Psoas muscle (tissue), 8 donors: ENCODE results near the gene APOBEC3F. TPM values are rescaled to one million over a fixed set of nuclear protein-coding genes. Genes with fewer than 3 reads are reported as not detected.
"Not testable (repeated sequence)": the region's sequence is repeated elsewhere in the genome, so short reads cannot be mapped to it uniquely, and the experiment has no call there.

Source experiments
- ATAC-seq, 4 donors: fragments of 200-7000 bp; cut with Tn5 transposase; one replicate each; pipeline ENCODE4 v1.9.1; 2020; ENCODE audit warnings: moderate library complexity in 3 of 4, mild to moderate bottlenecking in 2 of 4
- DNase-seq, 2 donors: peaks; one replicate each; pipeline ENCODE4 v3.0.0-alpha.2; 2020
- H3K27ac ChIP-seq: fragments of 200-600 bp; one replicate; pipeline ENCODE4 v1.8.0; 2022
- H3K27me3 ChIP-seq, 3 donors: fragments of 200-600 bp in 1 of 3; one replicate each; pipeline versions ENCODE4 v1.6.1 to v1.8.0; 2013 to 2022; ENCODE audit warnings: low read length in 2 of 3, mild to moderate bottlenecking in 2 of 3, moderate library complexity in 1 of 3; ENCODE audit not compliant: insufficient read depth in 3 of 3
- H3K36me3 ChIP-seq, 2 donors: fragments of 200-600 bp in 1 of 2; one replicate each; pipeline versions ENCODE4 v1.6.1 to v1.8.0; 2013 to 2022; ENCODE audit warnings: low read depth in 1 of 2, mild to moderate bottlenecking in 1 of 2, moderate library complexity in 1 of 2; ENCODE audit not compliant: insufficient read depth in 1 of 2
- H3K4me1 ChIP-seq: fragments of 200-600 bp; one replicate; pipeline ENCODE4 v1.8.0; 2022
- H3K4me3 ChIP-seq: fragments of 200-600 bp; one replicate; pipeline ENCODE4 v1.8.0; 2022; ENCODE audit warnings: mild to moderate bottlenecking
- H3K9me3 ChIP-seq: fragments of 200-600 bp; one replicate; pipeline ENCODE4 v1.8.0; 2022
- CTCF ChIP-seq: fragments of 200-600 bp; IDR thresholded peaks from one replicate; pipeline ENCODE4 v1.8.0; 2022; ENCODE audit warnings: antibody characterized with exemption
- WGBS, 3 donors: extraction: QIAGEN DNeasy Blood & Tissue Kit; methylation state at CpG; one replicate each; pipeline versions ENCODE4 v1.1.6 to v1.1.7; 2013; 5-methylcytosine and 5-hydroxymethylcytosine counted together
- intact Hi-C, 2 donors: fragments of 100-400 bp; cut with DNase I; formaldehyde crosslinking; loops; one replicate each; pipeline versions ENCODE4 v1.11.0 to v1.14.2; 2022
- polyA plus RNA-seq, 3 donors: library from polyadenylated mRNA; stranded (reverse); fragments of 200-250 nt; gene quantifications; one replicate each; pipeline ENCODE4 v1.2.3, GENCODE V29; 2013
- total RNA-seq, 4 donors: library from RNA; stranded (reverse); fragmentation: NEBNext Ultra II Directional in 2 of 4; extraction: Animal tissue kit (Norgen Biotek cat#: 25700) in 2 of 4; gene quantifications; one replicate each; pipeline versions ENCODE4 v1.2.1 to v1.2.4, GENCODE V29; 2021 to 2023
- donor health status: healthy with polysubstance abuse.
- donor health status: DM: no; HTN: no; CAD: no; lungs with moderate emphysema.
- donor health status: Bipolar disorder and iron deficiency.
- donor health status: healthy.
- donor health status: DM: yes; HTN: yes; CAD: no.
- donor health status: DM: no; HTN: no; CAD: no.
- donor health status: DM: no; HTN: no; CAD: no.
- donor health status: DM: yes; HTN: yes; CAD: no.

Gene APOBEC3F
- total and polyA plus RNA-seq, 7 donors: 0.06 to 1.4 (median 0.50) TPM

GRCh38 chr22:39007177-39007576 is 33.5 kb upstream of the APOBEC3F start:
- Histone ChIP-seq H3K4me1 (no peaks in the 10 kb centered on the region), H3K27me3 (peaks cover 0 to 5% (median 0%) of the 10 kb centered on the region in 3 donors), H3K27ac (no peak overlapping the region), H3K9me3 (no peaks in the 10 kb centered on the region), H3K4me3 (no peak overlapping the region), H3K36me3 (no peaks in the 10 kb centered on the region)
- no peak for ATAC-seq
- no peak for DNase-seq
- 96 to 97% (median 96%) methylated on average over 5 of the region's 5 CpGs for WGBS, 3 donors
- intact Hi-C loops: loop anchor here in 1 of 2 donors (5.0 kb wide), 2 partner anchors 110 to 240 kb away; no protein-coding TSS in a partner anchor
- no peak for TF ChIP-seq CTCF

- DNase-seq, H3K4me3 ChIP-seq, H3K9me3 ChIP-seq, H3K4me1 ChIP-seq, ATAC-seq, H3K27ac ChIP-seq, H3K27me3 ChIP-seq, H3K36me3 ChIP-seq: not testable (repeated sequence)
- 73 to 78% (median 76%) methylated on average over 8 of the region's 8 CpGs for WGBS, 3 donors
- intact Hi-C loops: loop anchor here in 1 of 2 donors (5.0 kb wide), 2 partner anchors 109 to 241 kb away; no protein-coding TSS in a partner anchor
Observed at GRCh38 chr22:39008271-39008850, 32.3 kb upstream of the APOBEC3F start.

- intact Hi-C loops: no loop called here
- DNase-seq: no peak
- 69 to 78% (median 70%) methylated on average over 15 of the region's 15 CpGs for WGBS, 3 donors
- Histone ChIP-seq H3K4me3 (no peak overlapping the region), H3K36me3 (no peaks in the 10 kb centered on the region), H3K27ac (no peak overlapping the region), H3K27me3 (peaks cover 0 to 10% (median 0%) of the 10 kb centered on the region in 3 donors), H3K4me1 (no peaks in the 10 kb centered on the region), H3K9me3 (no peaks in the 10 kb centered on the region)
- TF ChIP-seq CTCF: no peak
- ATAC-seq: no peak
Observed at GRCh38 chr22:39010946-39011345, 29.7 kb upstream of the APOBEC3F start.

- ATAC-seq: no peak
- intact Hi-C loops: no loop called here
Observed at GRCh38 chr22:39012533-39013511, 27.8 kb upstream of the APOBEC3F start.

GRCh38 chr22:39013561-39013941 is 27.1 kb upstream of the APOBEC3F start:
- not testable (repeated sequence) for H3K9me3 ChIP-seq
- WGBS, 3 donors: 82 to 88% (median 86%) methylated on average over 6 of the region's 6 CpGs

More at GRCh38 chr22:39012533-39013511, 27.8 kb upstream of the APOBEC3F start:
- Histone ChIP-seq H3K27ac (no peak overlapping the region), H3K4me1 (no peaks in the 10 kb centered on the region), H3K36me3 (no peaks in the 10 kb centered on the region), H3K4me3 (no peak overlapping the region), H3K9me3 (no peaks in the 10 kb centered on the region), H3K27me3 (peaks cover 0 to 6% (median 0%) of the 10 kb centered on the region in 3 donors)
- no peak for DNase-seq
- TF ChIP-seq CTCF: no peak
- 79 to 82% (median 80%) methylated on average over 29 of the region's 29 CpGs for WGBS, 3 donors

More at GRCh38 chr22:39013561-39013941, 27.1 kb upstream of the APOBEC3F start:
- H3K4me1 ChIP-seq, intact Hi-C loops, H3K36me3 ChIP-seq, DNase-seq, H3K27ac ChIP-seq: not testable (repeated sequence)
- Histone ChIP-seq H3K4me3 (peak overlapping the region; percentile 53), H3K27me3 (peaks cover 0 to 13% (median 0%) of the 10 kb centered on the region in 3 donors)
- peak in 1 of 4 donors; percentile 5 for ATAC-seq
